Loucy (cell line): ENCODE data around the gene SCYGR5.
"Not testable (repeated sequence)": the region's sequence is repeated elsewhere in the genome, so short reads cannot be mapped to it uniquely, and the experiment has no call there.

Experiments
- CTCF ChIP-seq: fragments of 200-600 bp; sonication (generic); conservative IDR thresholded peaks from 2 replicates; pipeline ENCODE4 v1.5.1; 2014; ENCODE audit warnings: mild to moderate bottlenecking, antibody characterized with exemption, low read length
- EZH2phosphoT487 ChIP-seq: fragments of 200-600 bp; IDR thresholded peaks from 2 replicates; pipeline ENCODE4 v1.6.1; 2018; ENCODE audit warnings: antibody characterized with exemption, mild to moderate bottlenecking, moderate library complexity, borderline replicate concordance

- TF ChIP-seq CTCF, EZH2phosphoT487: not testable (repeated sequence)
Observed at GRCh38 chr2:227673620-227674019, 7.0 kb downstream of the SCYGR5 start.
